NOMO-1 treated with DMSO at 0.1 percent for 48 hours (cell line): Measurements from ENCODE around the gene SMS.

ENCODE experiments used
- DNase-seq: peaks from one replicate; lab custom pipeline; 2025; ENCODE audit not compliant: unreplicated experiment; lab: John Stamatoyannopoulos, UW

The SMS gene

GRCh38 chrX:22037225-22037624, 96.7 kb downstream of the SMS start:
- DNase-seq: no peak

- DNase-seq: no peak
Measured at GRCh38 chrX:22037911-22038537, 97.5 kb downstream of the SMS start.

- no peak for DNase-seq
Measured at GRCh38 chrX:22039541-22039940, 99.0 kb downstream of the SMS start.

- DNase-seq: no peak
Measured at GRCh38 chrX:22040184-22040583, 99.7 kb downstream of the SMS start.

- no peak for DNase-seq
Measured at GRCh38 chrX:22041907-22042530, 101.5 kb downstream of the SMS start.

- DNase-seq: no peak
Measured at GRCh38 chrX:22043872-22044271, 103.4 kb downstream of the SMS start.
